GM18520 (cell line): ENCODE data around the gene HOTAIR.

Experiments
- ATAC-seq: cut with Tn5 transposase; IDR thresholded peaks from one replicate; pipeline ENCODE4 v1.9.1; 2021; ENCODE audit not compliant: unreplicated experiment

HOTAIR gene

DNA sequence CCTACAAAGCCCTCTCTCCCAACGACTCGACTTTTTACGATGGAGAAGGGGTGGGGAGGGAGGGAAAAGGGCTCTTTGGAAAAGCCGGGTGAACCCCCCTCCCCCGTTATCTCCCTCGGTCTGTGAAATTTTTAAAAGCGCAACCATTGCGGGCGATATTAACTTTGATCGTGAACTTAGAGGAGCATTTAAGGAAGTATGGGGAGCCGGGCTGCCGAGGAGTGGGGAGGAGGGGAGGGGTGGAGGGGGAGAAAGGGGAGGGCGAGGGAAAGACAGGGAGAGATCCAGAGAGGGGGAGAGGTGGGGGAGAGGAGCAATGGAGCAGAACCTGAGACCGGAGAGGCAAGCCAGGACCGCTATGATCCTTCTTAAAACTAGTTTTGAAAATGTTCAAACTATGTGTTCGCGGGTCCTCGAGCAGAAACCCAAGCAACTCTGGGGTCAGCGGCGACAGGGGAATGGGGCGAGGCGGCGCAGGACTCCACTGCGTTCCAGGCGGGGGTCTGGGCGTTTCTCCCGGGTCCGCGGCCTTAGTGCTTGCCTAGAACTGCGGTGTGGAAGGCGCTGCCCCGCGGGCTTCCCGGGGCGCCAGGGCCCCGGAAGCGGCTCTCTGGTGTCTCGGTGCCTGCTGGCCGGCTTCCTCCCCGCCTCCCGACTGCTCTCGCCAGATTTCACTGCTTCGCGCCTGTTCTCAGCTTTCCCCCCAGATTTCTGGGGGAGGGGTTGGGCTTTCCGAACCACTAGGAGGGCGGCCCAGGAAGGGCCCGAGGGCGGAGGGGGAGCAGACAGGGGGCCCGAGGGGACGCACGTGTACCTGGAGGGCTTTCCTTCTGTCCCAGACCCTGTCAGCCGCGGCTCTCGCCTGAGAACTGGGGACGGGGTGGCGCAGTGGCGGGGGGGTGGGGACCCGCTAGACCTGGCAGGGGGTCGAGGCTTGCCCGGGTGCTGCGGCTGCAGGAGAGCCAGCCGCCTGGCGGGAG lies at the start of gene HOTAIR:
HOTAIR (minus strand) TSS at position 871 of the 980 bp plus-strand sequence.
- ATAC-seq, result no peak

DNA sequence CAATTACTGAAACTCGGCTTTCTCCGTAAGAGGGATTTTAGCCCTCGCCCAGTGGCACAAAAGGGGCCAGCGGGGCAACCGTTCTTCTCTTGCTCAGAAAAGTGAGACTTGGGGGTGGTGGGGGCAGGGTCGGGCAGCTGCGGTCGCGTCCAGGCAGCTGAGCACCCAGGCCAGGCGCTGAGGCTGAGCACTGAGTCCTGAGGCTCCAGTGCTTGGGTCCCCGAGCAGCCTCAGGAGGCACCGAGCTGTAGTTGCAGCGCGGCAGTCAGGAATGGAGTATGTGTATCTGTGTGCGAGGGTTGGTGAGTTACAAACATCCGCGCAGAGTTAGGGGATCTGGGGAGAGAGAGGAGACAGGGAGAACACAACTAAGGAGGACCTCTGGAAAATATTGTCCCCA lies 49.4 kb upstream of the HOTAIR start:
- ATAC-seq, result no peak

DNA sequence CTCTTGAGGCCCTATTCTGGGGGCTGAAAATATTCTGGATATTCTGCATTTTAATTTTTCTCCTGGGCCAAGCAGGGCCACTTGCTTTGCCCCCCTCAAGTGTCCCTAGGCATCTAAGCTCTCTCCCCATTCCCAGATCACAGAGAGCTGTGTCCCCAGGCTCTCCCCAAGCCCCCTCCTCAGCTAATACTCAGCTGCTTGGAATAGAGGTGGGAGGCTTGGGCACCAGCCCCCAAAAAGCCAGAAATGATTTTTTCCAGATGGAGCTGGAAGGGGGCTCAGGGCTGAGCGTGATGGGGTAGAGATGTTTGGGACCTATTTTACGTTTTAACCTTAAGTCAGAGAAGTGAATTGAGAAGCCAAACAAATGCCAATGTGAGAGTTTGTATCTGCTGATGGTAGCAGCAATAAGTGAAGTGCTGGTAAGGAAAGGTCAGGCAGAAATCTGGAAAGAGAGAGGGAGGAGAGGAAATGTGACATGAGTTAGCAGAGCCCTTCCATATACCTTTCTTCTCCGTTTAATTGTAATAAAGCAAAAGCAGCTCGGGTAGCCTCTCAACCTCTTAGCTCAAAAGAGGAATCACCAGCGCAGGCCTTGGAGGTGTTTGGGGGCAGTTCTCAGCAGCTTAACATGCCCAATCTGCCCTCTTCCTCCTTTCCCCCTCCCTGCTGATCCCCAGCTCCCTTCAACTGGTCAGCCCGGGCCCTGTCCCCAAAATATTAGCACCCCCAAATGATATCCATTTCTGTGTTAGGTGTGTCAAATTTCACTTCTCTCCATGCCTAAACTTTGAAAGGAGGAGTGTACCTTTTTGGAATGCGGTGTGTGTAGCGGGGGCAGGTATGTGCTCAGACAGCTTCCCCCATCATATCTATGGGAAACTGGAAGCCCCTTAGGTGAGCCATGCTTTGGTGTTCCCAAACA lies 48.5 kb upstream of the HOTAIR start:
- ATAC-seq, result no peak

DNA sequence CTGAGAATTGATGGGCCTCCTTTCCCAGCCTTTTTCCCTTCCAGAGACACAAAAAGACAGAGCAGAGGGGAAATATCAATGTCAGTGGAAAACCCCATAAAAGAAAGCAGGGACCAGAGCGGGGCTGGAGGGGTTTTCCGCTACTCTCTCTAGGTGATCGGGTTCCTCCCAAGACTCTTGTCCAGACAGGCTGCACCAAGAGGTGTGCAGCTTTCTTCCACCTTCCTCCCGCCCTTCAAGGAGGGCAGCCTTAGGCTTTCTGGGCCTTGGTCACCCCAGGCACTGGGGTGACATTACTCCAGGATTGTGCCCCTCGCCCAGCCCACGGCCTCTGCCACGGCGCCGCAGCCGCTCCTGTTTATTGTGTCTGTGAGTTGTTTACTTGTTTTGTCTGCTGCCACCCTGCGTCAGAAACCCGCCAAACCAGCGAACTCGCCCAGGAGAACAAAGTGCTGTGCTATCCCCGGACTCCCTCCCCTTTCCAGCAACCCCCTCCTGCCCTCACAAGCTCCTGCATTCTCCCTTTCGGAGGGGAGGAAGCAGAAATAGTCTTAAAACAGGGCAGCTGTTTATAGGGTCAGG lies 46.8 kb upstream of the HOTAIR start:
- ATAC-seq, result no peak

DNA sequence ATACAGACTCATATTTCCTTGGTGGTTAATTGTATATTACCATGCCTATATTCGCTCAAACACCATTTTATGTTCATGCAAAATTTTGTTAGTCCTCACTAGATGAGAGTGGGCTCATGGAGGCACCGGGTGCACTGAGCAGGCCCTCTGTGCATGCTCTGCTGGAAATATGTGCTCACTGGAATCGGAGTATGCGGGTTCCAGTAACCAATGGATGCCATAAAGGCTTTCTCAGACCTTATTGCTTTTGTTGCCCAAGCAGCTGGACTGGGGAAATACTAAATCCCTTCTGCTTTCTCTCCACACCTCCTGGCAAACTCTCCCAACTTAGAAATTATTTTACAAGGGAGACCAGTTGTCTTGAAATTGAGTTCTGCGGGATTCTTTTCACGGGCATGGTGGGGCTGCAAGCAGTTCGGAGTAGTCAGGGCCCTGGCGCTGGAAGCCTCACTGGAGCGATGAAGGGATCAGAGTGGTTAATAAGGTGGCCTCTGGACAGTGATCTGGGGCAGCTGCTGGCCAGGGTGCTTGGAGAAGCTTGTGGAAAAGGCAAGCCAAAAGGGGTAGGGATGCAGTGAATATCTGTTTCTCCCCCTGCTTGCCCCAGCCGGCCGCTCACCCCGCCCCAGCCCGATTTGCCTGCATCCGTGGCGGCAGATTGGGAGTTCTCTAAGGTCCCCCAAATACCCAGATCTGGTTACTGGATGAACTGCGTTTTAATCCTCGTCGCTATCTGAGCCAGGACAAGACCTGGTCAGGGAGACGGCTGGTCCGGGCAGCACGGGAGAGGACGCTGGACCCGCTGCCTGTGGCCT lies 46.0 kb upstream of the HOTAIR start:
- ATAC-seq, result no peak

DNA sequence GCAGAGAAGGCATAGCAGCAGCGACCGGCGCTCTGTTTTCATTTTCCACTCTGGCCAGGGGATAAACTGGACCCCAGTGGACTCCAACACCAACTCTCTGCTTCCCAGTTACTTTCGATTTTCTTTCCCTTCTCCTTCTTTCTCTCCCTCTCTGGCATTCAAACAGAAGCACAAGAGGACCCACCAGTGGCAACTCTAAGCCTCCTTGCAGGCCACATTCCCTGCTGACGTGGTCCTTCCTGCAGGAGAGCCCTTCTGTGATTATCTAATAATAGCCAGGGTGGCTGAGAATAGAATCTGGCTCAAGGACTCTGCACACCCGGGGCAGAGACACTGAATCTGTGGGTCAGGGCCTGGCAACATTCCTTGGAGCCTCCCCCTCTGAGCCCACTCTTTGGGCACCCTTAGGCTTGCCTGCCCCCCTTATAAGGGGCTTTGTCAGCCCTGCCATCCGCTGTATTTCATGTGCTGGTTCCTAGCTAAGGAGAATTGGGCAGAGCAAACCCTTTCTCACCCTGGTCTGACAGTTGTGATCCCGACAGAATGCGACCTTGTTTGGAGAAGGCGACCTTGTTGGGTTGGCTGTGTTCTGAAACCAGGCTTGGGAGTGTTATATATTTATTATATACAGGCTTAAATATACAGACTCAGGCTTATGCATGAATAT lies 45.3 kb upstream of the HOTAIR start:
- no peak for ATAC-seq

DNA sequence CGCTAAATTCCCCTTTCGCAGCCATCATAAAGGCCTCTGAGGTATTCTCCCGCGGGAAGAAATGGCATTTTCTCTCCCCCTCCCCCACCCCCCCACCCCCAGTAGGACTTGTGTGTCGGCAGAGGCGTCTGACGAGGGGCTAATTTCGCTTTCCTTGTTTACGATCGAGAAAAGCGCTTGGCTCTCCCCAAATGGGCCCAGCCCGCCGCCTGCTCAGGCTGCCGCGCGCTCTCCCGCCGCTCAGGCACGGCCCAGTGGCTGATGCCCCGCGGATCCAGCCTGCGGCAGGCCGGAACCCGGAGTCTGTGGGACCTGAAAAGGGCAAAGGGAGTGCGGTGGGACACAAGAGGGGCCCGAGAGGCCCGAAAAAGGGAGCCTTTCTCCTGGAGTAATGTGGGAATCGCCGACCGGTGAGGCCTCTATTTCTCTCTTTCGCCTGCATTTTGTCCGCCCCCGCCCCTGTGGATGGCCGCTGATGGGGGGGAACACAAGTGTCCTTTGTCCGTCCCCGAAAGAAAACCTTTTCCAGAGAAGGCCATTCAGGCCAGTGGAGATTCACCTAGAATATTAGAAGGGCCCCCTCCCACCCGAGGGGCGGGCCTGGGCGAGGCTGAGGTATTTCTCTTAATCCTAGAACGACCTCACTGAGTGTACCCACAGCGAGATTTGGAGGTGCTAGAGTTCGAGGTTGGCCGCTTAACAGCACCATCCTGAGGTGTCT lies 44.5 kb upstream of the HOTAIR start:
- no peak for ATAC-seq

DNA sequence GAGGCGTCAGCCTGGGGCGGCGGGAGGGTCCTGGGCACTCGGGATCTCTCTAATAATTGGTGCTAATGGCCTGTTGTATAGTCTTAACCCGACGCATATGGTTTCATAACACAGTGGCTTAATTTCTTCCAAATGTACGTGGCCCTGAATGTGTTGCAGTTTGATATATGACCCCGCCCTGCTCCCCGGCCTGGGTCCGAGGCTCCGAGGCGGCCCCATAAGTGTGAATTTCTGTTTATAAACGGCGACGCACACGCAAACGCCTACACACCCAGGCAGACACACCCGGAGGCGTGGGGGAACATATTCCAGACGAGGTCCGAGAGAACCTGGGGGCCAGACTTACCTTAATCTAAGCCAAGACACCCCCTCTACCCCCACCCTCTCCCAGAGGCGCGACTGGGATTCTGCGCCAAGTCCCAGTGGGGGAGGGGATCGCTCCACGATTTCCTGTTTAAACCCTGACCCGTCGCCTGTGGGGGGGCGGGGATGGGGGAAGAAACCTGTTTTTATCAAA lies 43.8 kb upstream of the HOTAIR start:
- ATAC-seq, result no peak

DNA sequence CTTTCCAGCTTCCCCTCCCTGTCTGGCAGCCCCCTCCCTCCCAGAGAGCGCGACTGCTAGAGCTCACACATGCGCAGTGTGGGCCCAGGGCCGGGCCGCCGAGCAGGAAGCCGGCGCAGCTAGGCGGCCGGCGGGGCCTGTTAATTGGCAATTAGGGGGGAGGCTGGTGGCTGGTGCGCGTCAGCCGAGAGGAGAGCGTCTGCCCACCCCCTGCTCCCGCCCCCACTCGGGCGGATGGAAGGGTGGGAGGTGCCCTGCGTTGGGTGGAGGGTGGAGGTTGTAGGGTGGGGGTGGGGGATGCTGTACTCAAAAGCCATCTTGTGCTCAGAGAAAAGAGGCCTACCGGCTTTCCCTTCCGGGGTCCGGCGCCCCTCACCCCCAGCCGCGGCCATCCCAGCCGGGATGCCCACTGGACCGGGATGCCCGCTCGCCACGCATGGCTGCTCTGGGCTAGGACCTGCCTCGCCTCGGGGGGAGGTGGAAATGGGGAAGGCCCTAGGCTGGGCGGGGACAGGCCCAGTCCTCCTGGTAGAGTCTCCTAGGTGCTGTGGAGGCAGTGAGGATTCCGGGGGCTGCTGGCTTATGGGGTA lies 43.2 kb upstream of the HOTAIR start:
- ATAC-seq, result peak; percentile 58

DNA sequence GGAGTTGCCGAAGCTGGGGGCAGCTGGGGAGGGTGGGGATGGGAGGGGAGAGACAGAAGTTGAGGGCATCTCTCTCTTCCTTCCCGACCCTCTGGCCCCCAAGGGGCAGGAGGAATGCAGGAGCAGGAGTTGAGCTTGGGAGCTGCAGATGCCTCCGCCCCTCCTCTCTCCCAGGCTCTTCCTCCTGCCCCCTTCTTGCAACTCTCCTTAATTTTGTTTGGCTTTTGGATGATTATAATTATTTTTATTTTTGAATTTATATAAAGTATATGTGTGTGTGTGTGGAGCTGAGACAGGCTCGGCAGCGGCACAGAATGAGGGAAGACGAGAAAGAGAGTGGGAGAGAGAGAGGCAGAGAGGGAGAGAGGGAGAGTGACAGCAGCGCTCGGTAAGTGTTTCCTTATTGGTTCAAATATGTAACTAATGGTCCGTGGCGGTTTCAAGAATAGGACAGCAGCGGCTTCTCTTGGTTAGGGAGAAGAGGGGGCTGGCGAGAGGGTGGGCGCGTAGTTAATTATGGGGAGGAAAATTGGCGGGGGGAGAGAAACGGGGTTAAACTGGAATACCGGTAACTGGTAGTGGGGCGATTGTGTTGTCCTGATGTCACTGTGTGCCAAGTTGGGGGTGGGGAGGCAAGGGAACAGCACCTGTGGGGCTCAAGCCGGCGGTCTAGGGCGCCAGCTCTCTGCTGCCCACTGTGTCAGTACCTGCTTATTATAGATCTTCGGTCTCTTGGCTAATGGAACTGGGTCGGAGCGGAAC lies 42.5 kb upstream of the HOTAIR start:
- no peak for ATAC-seq

DNA sequence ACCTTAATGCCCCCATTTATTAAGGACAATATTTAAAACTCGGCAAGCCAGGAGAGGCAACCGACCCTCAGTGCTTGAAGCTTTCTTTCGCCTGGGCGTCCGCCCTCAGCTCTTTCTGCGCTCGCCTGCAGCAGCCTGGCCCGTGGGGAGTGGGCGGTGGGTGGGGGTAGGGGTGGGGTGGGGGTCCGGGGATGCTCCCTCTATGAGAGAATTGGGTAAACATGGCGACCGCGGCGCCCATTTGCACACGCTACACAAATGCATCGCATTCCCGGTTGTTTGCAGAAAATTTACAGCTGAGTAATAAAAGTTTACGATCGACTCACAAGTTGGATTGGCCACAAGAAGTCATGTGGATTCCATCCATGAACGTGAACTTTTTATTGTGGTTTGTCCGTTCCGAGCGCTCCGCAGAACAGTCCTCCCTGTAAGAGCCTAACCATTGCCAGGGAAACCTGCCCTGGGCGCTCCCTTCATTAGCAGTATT lies 41.8 kb upstream of the HOTAIR start:
- ATAC-seq, result no peak

DNA sequence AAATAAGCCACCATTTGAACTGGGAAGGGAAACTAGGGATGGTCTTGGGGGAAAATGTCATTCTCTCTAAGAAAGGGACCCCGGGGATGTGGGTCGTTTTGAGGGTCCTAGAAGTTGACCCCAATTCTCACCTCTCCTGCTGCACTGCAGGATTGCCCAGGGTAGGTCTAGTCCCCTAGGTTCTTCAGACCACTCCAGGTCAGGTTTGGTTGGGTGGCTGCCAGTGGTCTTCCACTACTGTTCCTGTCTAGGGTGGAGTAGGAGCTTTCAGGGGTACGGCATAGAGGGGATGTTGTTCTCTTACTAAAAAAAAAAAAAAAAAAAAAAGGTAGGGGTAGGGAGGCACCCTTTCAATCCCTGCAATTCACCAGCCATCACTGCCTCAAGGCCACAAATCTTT lies 41.3 kb upstream of the HOTAIR start:
- no peak for ATAC-seq

DNA sequence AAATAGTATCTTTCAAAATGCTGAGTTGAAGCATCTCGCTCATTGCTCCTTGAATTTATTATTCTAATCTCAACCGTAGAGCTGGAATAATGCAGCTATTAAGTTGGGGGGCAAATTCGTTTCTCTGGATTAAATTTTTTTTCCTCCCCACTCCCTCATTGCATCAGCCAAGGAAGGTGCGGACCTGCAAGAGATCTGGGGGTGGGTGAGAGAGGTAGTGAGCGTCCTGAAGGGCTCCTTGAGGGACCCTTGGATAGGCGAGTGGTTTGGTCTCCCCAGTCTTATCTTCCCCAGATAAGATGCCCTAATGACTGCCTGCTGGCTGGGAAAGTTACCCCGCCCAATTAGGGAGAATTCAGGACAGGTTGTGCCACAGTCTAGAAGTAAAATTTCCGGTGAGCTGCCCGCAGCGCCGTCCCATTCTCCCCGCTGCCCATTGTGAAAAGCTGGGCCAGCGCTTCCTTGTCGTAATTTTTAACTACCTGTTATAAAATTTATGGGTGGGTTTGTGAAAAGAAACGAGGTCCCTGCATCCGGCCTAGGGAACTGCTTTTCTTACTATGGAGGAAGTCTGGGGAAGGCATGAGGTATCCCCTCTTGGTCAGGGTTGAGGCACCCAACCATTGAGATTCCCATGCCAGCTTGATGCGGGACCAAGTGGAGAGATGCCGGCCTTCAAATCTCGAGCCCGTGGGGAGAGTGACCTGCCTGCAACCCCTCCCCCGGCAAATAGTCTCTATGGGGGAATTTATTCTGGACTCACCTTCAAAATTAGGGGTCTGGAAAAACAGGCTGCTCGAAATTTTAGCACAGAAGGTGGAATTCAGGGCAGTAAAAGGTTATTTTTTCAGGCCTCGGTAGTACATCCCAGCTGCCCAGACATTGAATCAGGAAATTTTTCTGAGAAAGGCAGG lies 40.5 kb upstream of the HOTAIR start:
- no peak for ATAC-seq

DNA sequence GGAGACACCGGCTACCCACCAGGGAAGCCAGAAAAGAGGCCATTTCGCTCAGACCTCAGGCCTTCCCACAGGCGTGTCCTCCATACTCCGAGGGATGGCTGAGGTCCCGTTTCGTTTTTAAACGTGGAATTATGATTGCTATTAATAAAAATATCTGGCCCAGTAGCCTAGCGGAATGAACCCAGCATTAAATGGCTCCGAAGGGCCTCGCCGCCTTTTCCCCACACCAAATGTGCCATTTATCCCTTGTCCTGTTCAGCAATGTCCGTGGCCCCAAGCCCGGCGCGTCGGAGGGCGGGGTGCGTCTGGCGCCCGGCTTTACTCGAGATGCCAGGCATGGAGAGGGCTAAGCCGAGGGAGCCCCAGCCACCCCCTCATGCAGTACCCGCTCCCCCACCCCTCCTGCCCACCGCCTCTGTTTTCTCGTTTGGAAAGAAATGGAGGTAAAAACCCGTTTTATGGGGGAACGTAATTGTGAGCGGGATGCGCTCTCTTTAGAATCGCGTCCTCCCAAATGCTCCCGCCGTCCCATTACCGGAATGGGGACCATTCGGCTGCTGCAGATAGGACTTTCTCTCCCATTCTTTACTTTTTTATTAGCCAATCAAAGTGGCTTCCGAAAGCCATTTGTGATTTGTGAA lies 39.7 kb upstream of the HOTAIR start:
- ATAC-seq, result no peak

DNA sequence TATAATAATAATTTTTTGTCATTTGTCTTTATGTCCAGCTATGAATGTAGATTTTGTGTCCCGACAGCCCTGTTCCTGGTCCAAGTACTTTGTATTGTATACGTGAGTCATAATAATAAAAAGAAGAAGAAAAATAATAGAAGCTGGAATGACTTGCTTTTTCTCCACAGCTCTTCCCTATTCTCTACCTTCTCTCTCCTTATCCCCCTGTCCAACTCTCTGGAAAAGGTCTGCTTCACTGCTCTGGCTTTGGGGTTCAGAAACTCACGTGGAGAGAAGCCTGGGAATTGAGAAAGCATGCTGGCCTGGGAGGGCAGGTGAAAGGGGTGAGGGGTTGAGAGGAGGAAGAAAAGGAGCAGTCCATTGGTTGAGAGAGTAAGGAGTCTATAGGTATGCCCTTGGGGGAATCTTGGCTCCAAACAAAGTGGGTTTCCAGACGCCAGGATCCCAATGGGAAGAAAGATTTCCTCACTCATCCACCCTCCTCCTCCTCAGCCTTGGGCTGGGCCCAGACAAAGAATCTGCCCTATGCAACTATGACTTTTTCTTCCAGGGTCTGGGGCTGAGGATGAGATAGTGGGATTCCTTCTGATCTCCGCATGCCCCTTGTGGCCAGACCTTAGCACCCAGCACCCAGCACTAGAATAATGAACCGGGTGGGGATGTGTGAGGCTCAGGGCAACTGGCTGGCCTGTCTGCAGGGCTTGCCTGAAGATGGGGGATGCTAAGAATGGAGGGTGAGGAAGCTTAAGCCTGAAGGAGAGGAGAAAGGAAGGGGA lies 38.1 kb upstream of the HOTAIR start:
- ATAC-seq, result no peak
